Measurements from ENCODE around the gene SETD5. TPM values are rescaled to one million over a fixed set of nuclear protein-coding genes. Genes with fewer than 3 reads are reported as not detected.

SETD5 gene
- total RNA-seq, 2 experiments from 2014 or later = 118 to 128 TPM

GRCh38 chr3:9398700-9399336 is 1.4 kb downstream of the SETD5 start:
- no peaks in the 10 kb centered on the region for H3K9me3 Mint-ChIP-seq
- ATAC-seq = no peak
- H3K27ac Mint-ChIP-seq = peak overlapping the region; percentile 99
- ChIA-PET CTCF (interaction anchor here (1.0 to 3.0 kb wide), 6 partner anchors 9 to 46 kb away, joined by 4 to 8 read pairs (median 4); no protein-coding TSS in a partner anchor), POLR2A (interaction anchor here (0.7 to 7.6 kb wide), 4 partner anchors 10 to 36 kb away, joined by 3 to 83 read pairs (median 10); partner anchors contain the start of gene THUMPD3)
- intact Hi-C loops (cut with micrococcal nuclease) = no loop called here
- no peaks in the 10 kb centered on the region for H3K27me3 Mint-ChIP-seq
- DNase-seq = peak; percentile 45
- peak overlapping the region; percentile 92 for H3K4me3 Mint-ChIP-seq
- TF ChIP-seq CTCF (IDR thresholded peaks at IDR 0.05) = no peak
- peaks cover 59% of the 10 kb centered on the region for H3K4me1 Mint-ChIP-seq (ENCODE audit: low read depth)
- peaks cover 46% of the 10 kb centered on the region for H3K36me3 Mint-ChIP-seq (ENCODE audit: low read depth)

- peaks cover 42% of the 10 kb centered on the region for H3K36me3 Mint-ChIP-seq (ENCODE audit: low read depth)
- no peak for DNase-seq
- H3K4me1 Mint-ChIP-seq (ENCODE audit: low read depth) = peaks cover 56% of the 10 kb centered on the region
- peak overlapping the region; percentile 92 for H3K4me3 Mint-ChIP-seq
- intact Hi-C loops (cut with micrococcal nuclease) = no loop called here
- no peaks in the 10 kb centered on the region for H3K9me3 Mint-ChIP-seq
- TF ChIP-seq CTCF (IDR thresholded peaks at IDR 0.05) = no peak
- POLR2A ChIA-PET = interaction anchor here (0.7 to 7.6 kb wide), 3 partner anchors 9 to 37 kb away, joined by 3 to 83 read pairs (median 4); partner anchors contain the start of gene THUMPD3
- ATAC-seq = no peak
- CTCF ChIA-PET = interaction anchor here (1.0 to 1.7 kb wide), 5 partner anchors 9 to 46 kb away, joined by 4 to 5 read pairs (median 4); no protein-coding TSS in a partner anchor
- peak overlapping the region; percentile 77 for H3K27ac Mint-ChIP-seq
- no peaks in the 10 kb centered on the region for H3K27me3 Mint-ChIP-seq
These were observed 1.9 kb downstream of the SETD5 start for GRCh38 chr3:9399337-9399703.

GRCh38 chr3:9399746-9400145 is 2.3 kb downstream of the SETD5 start:
- Mint-ChIP-seq H3K27me3 (no peaks in the 10 kb centered on the region), H3K36me3 (ENCODE audit: low read depth) (peaks cover 38% of the 10 kb centered on the region), H3K27ac (peak overlapping the region; percentile 77), H3K9me3 (no peaks in the 10 kb centered on the region), H3K4me1 (ENCODE audit: low read depth) (peaks cover 56% of the 10 kb centered on the region), H3K4me3 (peak overlapping the region; percentile 92)
- no peak for ATAC-seq
- POLR2A ChIA-PET = interaction anchor here (0.7 to 7.6 kb wide), 3 partner anchors 9 to 37 kb away, joined by 3 to 83 read pairs (median 4); partner anchors contain the start of gene THUMPD3
- CTCF ChIA-PET = interaction anchor here (1.0 to 1.7 kb wide), 5 partner anchors 8 to 47 kb away, joined by 4 to 5 read pairs (median 4); no protein-coding TSS in a partner anchor
- no peak for TF ChIP-seq CTCF (IDR thresholded peaks at IDR 0.05)
- DNase-seq = no peak
- intact Hi-C loops (cut with micrococcal nuclease) = no loop called here

- Mint-ChIP-seq H3K27ac (peak overlapping the region; percentile 46), H3K4me1 (ENCODE audit: low read depth) (peaks cover 56% of the 10 kb centered on the region), H3K9me3 (no peaks in the 10 kb centered on the region), H3K36me3 (ENCODE audit: low read depth) (peaks cover 30% of the 10 kb centered on the region), H3K27me3 (no peaks in the 10 kb centered on the region), H3K4me3 (peak overlapping the region; percentile 92)
- no peak for ATAC-seq
- no peak for TF ChIP-seq CTCF (IDR thresholded peaks at IDR 0.05)
- intact Hi-C loops (cut with micrococcal nuclease) = no loop called here
- no peak for DNase-seq
- POLR2A ChIA-PET = no interaction called here
- CTCF ChIA-PET = interaction anchor here (1.4 kb wide), 1 partner anchor 37 kb away, joined by 4 read pairs; no protein-coding TSS in a partner anchor
These were observed 3.2 kb downstream of the SETD5 start for GRCh38 chr3:9400616-9401015.

- Mint-ChIP-seq H3K9me3 (no peaks in the 10 kb centered on the region), H3K4me3 (peak overlapping the region; percentile 9), H3K4me1 (ENCODE audit: low read depth) (peaks cover 61% of the 10 kb centered on the region), H3K36me3 (ENCODE audit: low read depth) (peaks cover 29% of the 10 kb centered on the region), H3K27me3 (no peaks in the 10 kb centered on the region), H3K27ac (no peak overlapping the region)
- no peak for TF ChIP-seq CTCF (IDR thresholded peaks at IDR 0.05)
- intact Hi-C loops (cut with micrococcal nuclease) = no loop called here
- no peak for DNase-seq
- ChIA-PET POLR2A (interaction anchor here (0.9 to 2.0 kb wide), 4 partner anchors 14 to 39 kb away, joined by 3 to 10 read pairs (median 6); partner anchors contain the start of gene THUMPD3), CTCF (interaction anchor here (0.8 to 1.0 kb wide), 2 partner anchors 19 to 49 kb away, joined by 3 to 4 read pairs; no protein-coding TSS in a partner anchor)
- no peak for ATAC-seq
These were observed 4.6 kb downstream of the SETD5 start for GRCh38 chr3:9401986-9402385.
